Tibial nerve (tissue), 4 donors: ENCODE results near the gene WBP1. TPM values are rescaled to one million over a fixed set of nuclear protein-coding genes. Genes with fewer than 3 reads are reported as not detected.
"Not testable (repeated sequence)": the region's sequence is repeated elsewhere in the genome, so short reads cannot be mapped to it uniquely, and the experiment has no call there.

Experiments
- DNase-seq, 2 donors: peaks; one replicate each; pipeline ENCODE4 v3.0.0-alpha.2; 2019; ENCODE audit warnings: low spot score in 2 of 2
- H3K27ac ChIP-seq, 4 donors: fragments of 200-600 bp; sonication (generic) in 3 of 4; one replicate each; pipeline ENCODE4 v1.5.1; 2017 to 2019; ENCODE audit warnings: mild to moderate bottlenecking in 1 of 4
- H3K27me3 ChIP-seq, 2 donors: fragments of 200-600 bp; sonication (generic) in 1 of 2; one replicate each; pipeline versions ENCODE4 v1.5.1 to v1.6.0; 2017 to 2019
- H3K36me3 ChIP-seq, 3 donors: fragments of 200-600 bp; sonication (generic); one replicate each; pipeline ENCODE4 v1.5.1; 2018 to 2019
- H3K4me1 ChIP-seq, 4 donors: fragments of 200-600 bp; sonication (generic) in 3 of 4; one replicate each; pipeline ENCODE4 v1.5.1; 2017 to 2019
- H3K4me3 ChIP-seq, 4 donors: fragments of 200-600 bp; sonication (generic) in 3 of 4; one replicate each; pipeline ENCODE4 v1.5.1; 2017 to 2019; ENCODE audit warnings: mild to moderate bottlenecking in 1 of 4, moderate library complexity in 1 of 4
- H3K9me3 ChIP-seq, 4 donors: fragments of 200-600 bp; sonication (generic) in 3 of 4; one replicate each; pipeline ENCODE4 v1.5.1; 2017 to 2019
- EP300 ChIP-seq, 2 donors: sonication (generic); formaldehyde crosslinking; IDR thresholded peaks; one replicate each; pipeline ENCODE4 v1.6.1; 2017; ENCODE audit warnings: antibody characterized with exemption in 2 of 2, mild to moderate bottlenecking in 1 of 2
- POLR2A ChIP-seq, 2 donors: fragments of 450-650 bp; IDR thresholded peaks; one replicate each; pipeline ENCODE4 v1.6.1; 2017; ENCODE audit warnings: antibody characterized with exemption in 2 of 2, mild to moderate bottlenecking in 2 of 2, moderate library complexity in 2 of 2
- WGBS, 2 donors: methylation state at CpG; one replicate each; pipeline ENCODE4 v1.1.5; 2018; 5-methylcytosine and 5-hydroxymethylcytosine counted together
- total RNA-seq, 4 donors: library from RNA; depleted of rRNA; stranded (reverse); fragments of >200 nt; gene quantifications; one replicate each; pipeline ENCODE4 v1.1.0, GENCODE V29; 2016
- TF ChIP-seq, protein P1 (sequence below), 5 experiments: fragments of 200-600 bp in 3 of 5; fragments of 450-650 bp in 2 of 5; sonication (generic) in 3 of 5; IDR thresholded peaks; one replicate each; pipeline ENCODE4 v1.5.1; 2016 to 2019; ENCODE audit warnings: antibody characterized with exemption in 5 of 5, mild to moderate bottlenecking in 3 of 5, moderate library complexity in 2 of 5

Gene WBP1
- total RNA-seq, 4 donors from 2014 or later = 35.7 to 84.6 (median 69.0) TPM

- H3K4me3 ChIP-seq = peak overlapping the region; percentile 35 to 70 (median 58)
- no peaks in the 10 kb centered on the region for H3K9me3 ChIP-seq
- TF ChIP-seq POLR2A (IDR thresholded peaks at IDR 0.05) = no peak
- TF ChIP-seq, protein P1, sequence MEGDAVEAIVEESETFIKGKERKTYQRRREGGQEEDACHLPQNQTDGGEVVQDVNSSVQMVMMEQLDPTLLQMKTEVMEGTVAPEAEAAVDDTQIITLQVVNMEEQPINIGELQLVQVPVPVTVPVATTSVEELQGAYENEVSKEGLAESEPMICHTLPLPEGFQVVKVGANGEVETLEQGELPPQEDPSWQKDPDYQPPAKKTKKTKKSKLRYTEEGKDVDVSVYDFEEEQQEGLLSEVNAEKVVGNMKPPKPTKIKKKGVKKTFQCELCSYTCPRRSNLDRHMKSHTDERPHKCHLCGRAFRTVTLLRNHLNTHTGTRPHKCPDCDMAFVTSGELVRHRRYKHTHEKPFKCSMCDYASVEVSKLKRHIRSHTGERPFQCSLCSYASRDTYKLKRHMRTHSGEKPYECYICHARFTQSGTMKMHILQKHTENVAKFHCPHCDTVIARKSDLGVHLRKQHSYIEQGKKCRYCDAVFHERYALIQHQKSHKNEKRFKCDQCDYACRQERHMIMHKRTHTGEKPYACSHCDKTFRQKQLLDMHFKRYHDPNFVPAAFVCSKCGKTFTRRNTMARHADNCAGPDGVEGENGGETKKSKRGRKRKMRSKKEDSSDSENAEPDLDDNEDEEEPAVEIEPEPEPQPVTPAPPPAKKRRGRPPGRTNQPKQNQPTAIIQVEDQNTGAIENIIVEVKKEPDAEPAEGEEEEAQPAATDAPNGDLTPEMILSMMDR (IDR thresholded peaks at IDR 0.05) = no peak
- no peak for TF ChIP-seq EP300 (IDR thresholded peaks at IDR 0.05)
- no peaks in the 10 kb centered on the region for H3K27me3 ChIP-seq
- WGBS, 2 donors = 1 to 2% methylated on average over 25 to 26 of the region's 27 CpGs
- peaks cover 0 to 20% (median 0%) of the 10 kb centered on the region in 3 donors for H3K36me3 ChIP-seq
- H3K27ac ChIP-seq = peak overlapping the region; percentile 59 to 97 (median 96)
- H3K4me1 ChIP-seq = peaks cover 0 to 44% (median 27%) of the 10 kb centered on the region in 4 donors
- DNase-seq = no peak
Measured at GRCh38 chr2:74457129-74457548, 1.1 kb upstream of the WBP1 start.

DNA sequence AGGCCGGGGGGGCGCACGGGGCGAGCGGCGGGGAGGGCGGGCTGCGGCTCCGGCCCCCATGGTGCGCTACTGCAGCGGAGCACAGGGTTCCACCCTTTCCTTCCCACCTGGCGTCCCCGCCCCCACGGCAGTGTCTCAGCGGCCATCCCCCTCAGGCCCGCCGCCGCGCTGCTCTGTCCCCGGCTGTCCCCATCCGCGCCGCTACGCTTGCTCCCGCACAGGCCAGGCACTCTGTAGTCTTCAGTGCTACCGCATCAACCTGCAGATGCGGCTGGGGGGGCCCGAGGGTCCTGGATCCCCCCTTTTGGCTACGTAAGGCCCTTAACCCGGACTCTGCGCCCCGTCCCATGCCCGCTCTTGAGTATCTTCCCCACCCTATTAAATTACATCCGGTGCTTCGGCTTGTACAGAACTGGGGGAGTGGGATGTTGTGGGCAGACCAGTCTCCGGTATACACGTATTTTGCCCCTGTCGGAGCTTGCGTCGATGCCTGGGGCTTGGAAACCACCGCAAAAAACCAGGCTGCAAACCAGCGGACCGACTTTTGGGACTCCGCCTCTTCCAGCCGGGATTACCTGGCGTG is 598 bp upstream of the WBP1 start:
- peaks cover 0 to 25% (median 0%) of the 10 kb centered on the region in 3 donors for H3K36me3 ChIP-seq
- H3K27ac ChIP-seq = peak overlapping the region; percentile 59 to 97 (median 96)
- WGBS, 2 donors = 1% methylated on average over 38 to 42 of the region's 46 CpGs
- H3K27me3 ChIP-seq = no peaks in the 10 kb centered on the region
- H3K4me1 ChIP-seq = peaks cover 0 to 44% (median 27%) of the 10 kb centered on the region in 4 donors
- DNase-seq = peak in 1 of 2 donors; percentile 38
- H3K9me3 ChIP-seq = no peaks in the 10 kb centered on the region
- H3K4me3 ChIP-seq = peak overlapping the region; percentile 35 to 70 (median 58)
- TF ChIP-seq POLR2A (IDR thresholded peaks at IDR 0.05) (peak; percentile 63 to 79), EP300 (IDR thresholded peaks at IDR 0.05) (peak in 1 of 2 donors; percentile 94)
- TF ChIP-seq, protein P1 (IDR thresholded peaks at IDR 0.05) = no peak

DNA sequence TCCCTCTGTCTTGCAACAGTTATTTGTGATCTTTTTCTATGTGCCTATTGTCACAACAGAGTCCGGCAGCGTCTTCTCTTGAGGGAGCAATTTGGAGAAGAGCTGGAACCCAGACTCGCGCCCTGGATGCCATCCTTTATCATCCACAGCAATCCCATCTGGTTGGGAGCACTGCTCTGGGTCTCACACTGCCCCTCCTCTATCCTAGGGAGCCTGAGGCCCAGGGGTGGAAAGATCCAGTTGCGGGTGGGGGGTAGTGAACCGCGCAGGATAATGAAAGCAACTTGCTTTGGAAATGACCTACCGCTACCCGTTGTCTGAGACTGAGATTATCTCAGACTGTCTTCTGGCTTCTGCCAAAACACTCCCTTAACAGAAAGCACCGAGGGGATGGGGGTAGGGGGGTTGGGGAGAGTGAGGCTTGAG is 713 bp downstream of the WBP1 start:
- no peak for DNase-seq
- TF ChIP-seq POLR2A (IDR thresholded peaks at IDR 0.05) (no peak), EP300 (IDR thresholded peaks at IDR 0.05) (no peak)
- TF ChIP-seq, protein P1 (IDR thresholded peaks at IDR 0.05) = no peak
- Histone ChIP-seq H3K4me3 (peak overlapping the region; percentile 68 to 70 (median 69)), H3K4me1 (peaks cover 0 to 52% (median 29%) of the 10 kb centered on the region in 4 donors), H3K36me3 (peaks cover 0 to 33% (median 0%) of the 10 kb centered on the region in 3 donors), H3K9me3 (no peaks in the 10 kb centered on the region), H3K27me3 (no peaks in the 10 kb centered on the region), H3K27ac (peak overlapping the region in 3 of 4 donors; percentile 85 to 96 (median 87))
- WGBS, 2 donors = 1% methylated on average over 10 of the region's 10 CpGs

DNA sequence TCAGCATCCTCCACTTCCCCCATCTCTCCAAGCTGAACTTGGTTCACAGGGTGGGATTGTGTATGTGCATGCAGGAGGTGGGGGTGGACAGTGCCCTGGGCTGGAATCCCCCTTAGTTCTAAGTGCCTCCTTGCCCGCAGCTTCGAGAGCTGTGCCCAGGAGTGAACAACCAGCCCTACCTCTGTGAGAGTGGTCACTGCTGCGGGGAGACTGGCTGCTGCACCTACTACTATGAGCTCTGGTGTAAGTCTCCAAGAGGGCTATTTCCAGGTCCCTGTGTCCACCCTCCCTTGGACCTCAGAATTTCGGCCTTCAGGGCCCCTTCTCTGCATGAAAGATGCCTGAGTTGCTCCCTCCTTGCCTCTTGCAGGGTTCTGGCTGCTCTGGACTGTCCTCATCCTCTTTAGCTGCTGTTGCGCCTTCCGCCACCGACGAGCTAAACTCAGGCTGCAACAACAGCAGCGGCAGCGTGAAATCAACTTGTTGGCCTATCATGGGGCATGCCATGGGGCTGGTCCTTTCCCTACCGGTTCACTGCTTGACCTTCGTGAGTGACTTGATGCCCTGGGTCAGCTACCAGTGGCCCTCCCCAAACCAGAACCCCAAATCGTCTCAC is 1.4 kb downstream of the WBP1 start:
- not testable (repeated sequence) for H3K9me3 ChIP-seq, H3K27me3 ChIP-seq, H3K4me3 ChIP-seq, DNase-seq
- Histone ChIP-seq H3K4me1 (peaks cover 0 to 53% (median 35%) of the 10 kb centered on the region in 4 donors), H3K27ac (peak overlapping the region in 1 of 4 donors; percentile 4), H3K36me3 (peaks cover 0 to 33% (median 0%) of the 10 kb centered on the region in 3 donors)
- WGBS, 2 donors = 72 to 76% methylated on average over 13 of the region's 13 CpGs

- H3K9me3 ChIP-seq, H3K27me3 ChIP-seq, H3K27ac ChIP-seq, H3K4me3 ChIP-seq, DNase-seq: not testable (repeated sequence)
- Histone ChIP-seq H3K36me3 (peaks cover 0 to 33% (median 0%) of the 10 kb centered on the region in 3 donors), H3K4me1 (peaks cover 0 to 53% (median 35%) of the 10 kb centered on the region in 4 donors)
- 77 to 83% methylated on average over 10 of the region's 10 CpGs for WGBS, 2 donors
Measured at GRCh38 chr2:74460187-74460586, 1.9 kb downstream of the WBP1 start.
